Stimulated activated memory B cell treated with anti-CD40 and anti-IgM and Interleukin-4, amounts not matched to agents 10 μg/mL and 1 μg/mL and 100 μg/mL, for 72 hours (primary cell): ENCODE measurements around the gene CRYBB1.

Experiments
- ATAC-seq: fragments of 150-1000 bp; cut with Tn5 transposase; 2 replicates; pipeline ENCODE4 v1.10.0; 2021
- H3K27ac Mint-ChIP-seq: one replicate; pipeline ENCODE4 v1.8.0; 2022; ENCODE audit warnings: mild to moderate bottlenecking, mixed read lengths
- H3K27me3 Mint-ChIP-seq: one replicate; pipeline ENCODE4 v1.8.0; 2022; ENCODE audit warnings: mixed read lengths
- H3K36me3 Mint-ChIP-seq: one replicate; pipeline ENCODE4 v1.8.0; 2022; ENCODE audit warnings: mixed read lengths
- H3K4me1 Mint-ChIP-seq: one replicate; pipeline ENCODE4 v1.8.0; 2022; ENCODE audit warnings: mixed read lengths
- H3K4me3 Mint-ChIP-seq: one replicate; pipeline ENCODE4 v1.8.0; 2022; ENCODE audit warnings: mild to moderate bottlenecking, moderate library complexity, mixed read lengths
- H3K9me3 Mint-ChIP-seq: one replicate; pipeline ENCODE4 v1.8.0; 2022; ENCODE audit warnings: mixed read lengths

CRYBB1 gene

GRCh38 chr22:26648011-26648497 lies 30.2 kb upstream of the CRYBB1 start:
- peak overlapping the region; percentile 31 for H3K27ac Mint-ChIP-seq
- peaks cover 12% of the 10 kb centered on the region for H3K27me3 Mint-ChIP-seq
- no peak overlapping the region for H3K4me3 Mint-ChIP-seq
- peaks cover 26% of the 10 kb centered on the region for H3K4me1 Mint-ChIP-seq
- no peaks in the 10 kb centered on the region for H3K36me3 Mint-ChIP-seq
- no peak for ATAC-seq
- H3K9me3 Mint-ChIP-seq, result no peaks in the 10 kb centered on the region

GRCh38 chr22:26646158-26646557 lies 28.3 kb upstream of the CRYBB1 start:
- Mint-ChIP-seq H3K9me3 (no peaks in the 10 kb centered on the region), H3K27ac (no peak overlapping the region), H3K4me1 (peaks cover 23% of the 10 kb centered on the region), H3K36me3 (no peaks in the 10 kb centered on the region), H3K4me3 (no peak overlapping the region), H3K27me3 (peaks cover 12% of the 10 kb centered on the region)
- no peak for ATAC-seq

- H3K36me3 Mint-ChIP-seq, result no peaks in the 10 kb centered on the region
These were observed 25.7 kb upstream of the CRYBB1 start for GRCh38 chr22:26643418-26644100.

GRCh38 chr22:26642465-26643417 lies 24.9 kb upstream of the CRYBB1 start:
- Mint-ChIP-seq H3K4me3 (no peak overlapping the region), H3K36me3 (no peaks in the 10 kb centered on the region), H3K9me3 (no peaks in the 10 kb centered on the region), H3K4me1 (peaks cover 21% of the 10 kb centered on the region), H3K27me3 (peaks cover 19% of the 10 kb centered on the region), H3K27ac (peak overlapping the region; percentile 86)
- peak; percentile 14 for ATAC-seq

More at GRCh38 chr22:26643418-26644100, 25.7 kb upstream of the CRYBB1 start:
- Mint-ChIP-seq H3K4me3 (no peak overlapping the region), H3K27ac (peak overlapping the region; percentile 86), H3K27me3 (peaks cover 22% of the 10 kb centered on the region), H3K4me1 (peaks cover 21% of the 10 kb centered on the region), H3K9me3 (no peaks in the 10 kb centered on the region)
- no peak for ATAC-seq

- Mint-ChIP-seq H3K4me1 (no peaks in the 10 kb centered on the region), H3K9me3 (no peaks in the 10 kb centered on the region), H3K36me3 (no peaks in the 10 kb centered on the region), H3K27ac (no peak overlapping the region), H3K4me3 (no peak overlapping the region), H3K27me3 (peaks cover 33% of the 10 kb centered on the region)
- ATAC-seq, result no peak
These were observed 18.5 kb upstream of the CRYBB1 start for GRCh38 chr22:26636296-26636695.

GRCh38 chr22:26635117-26635516 lies 17.3 kb upstream of the CRYBB1 start:
- no peaks in the 10 kb centered on the region for H3K4me1 Mint-ChIP-seq
- no peaks in the 10 kb centered on the region for H3K36me3 Mint-ChIP-seq
- H3K27me3 Mint-ChIP-seq, result peaks cover 25% of the 10 kb centered on the region
- H3K4me3 Mint-ChIP-seq, result no peak overlapping the region
- H3K27ac Mint-ChIP-seq, result no peak overlapping the region
- no peaks in the 10 kb centered on the region for H3K9me3 Mint-ChIP-seq
- no peak for ATAC-seq

GRCh38 chr22:26634189-26634588 lies 16.4 kb upstream of the CRYBB1 start:
- Mint-ChIP-seq H3K4me3 (no peak overlapping the region), H3K4me1 (no peaks in the 10 kb centered on the region), H3K36me3 (no peaks in the 10 kb centered on the region), H3K9me3 (no peaks in the 10 kb centered on the region), H3K27me3 (peaks cover 24% of the 10 kb centered on the region), H3K27ac (no peak overlapping the region)
- no peak for ATAC-seq

- H3K4me3 Mint-ChIP-seq, result no peak overlapping the region
- H3K27ac Mint-ChIP-seq, result no peak overlapping the region
- H3K4me1 Mint-ChIP-seq, result peaks cover 1% of the 10 kb centered on the region
- peaks cover 24% of the 10 kb centered on the region for H3K27me3 Mint-ChIP-seq
- H3K9me3 Mint-ChIP-seq, result no peaks in the 10 kb centered on the region
- no peaks in the 10 kb centered on the region for H3K36me3 Mint-ChIP-seq
- no peak for ATAC-seq
These were observed 14.8 kb upstream of the CRYBB1 start for GRCh38 chr22:26632422-26633155.

- no peak overlapping the region for H3K27ac Mint-ChIP-seq
- H3K27me3 Mint-ChIP-seq, result peaks cover 24% of the 10 kb centered on the region
- no peak for ATAC-seq
- no peaks in the 10 kb centered on the region for H3K9me3 Mint-ChIP-seq
- H3K4me3 Mint-ChIP-seq, result no peak overlapping the region
- H3K4me1 Mint-ChIP-seq, result peaks cover 7% of the 10 kb centered on the region
- H3K36me3 Mint-ChIP-seq, result no peaks in the 10 kb centered on the region
These were observed 13.5 kb upstream of the CRYBB1 start for GRCh38 chr22:26631282-26631681.

GRCh38 chr22:26629988-26630761 lies 12.3 kb upstream of the CRYBB1 start:
- Mint-ChIP-seq H3K9me3 (no peaks in the 10 kb centered on the region), H3K27ac (no peak overlapping the region), H3K27me3 (peaks cover 20% of the 10 kb centered on the region), H3K4me3 (no peak overlapping the region), H3K36me3 (no peaks in the 10 kb centered on the region), H3K4me1 (peaks cover 7% of the 10 kb centered on the region)
- ATAC-seq, result no peak

- Mint-ChIP-seq H3K27me3 (no peaks in the 10 kb centered on the region), H3K4me1 (peaks cover 7% of the 10 kb centered on the region), H3K27ac (no peak overlapping the region), H3K4me3 (no peak overlapping the region), H3K36me3 (no peaks in the 10 kb centered on the region), H3K9me3 (no peaks in the 10 kb centered on the region)
- ATAC-seq, result no peak
These were observed 7.0 kb upstream of the CRYBB1 start for GRCh38 chr22:26624803-26625202.

GRCh38 chr22:26623984-26624383 lies 6.2 kb upstream of the CRYBB1 start:
- no peak for ATAC-seq
- H3K4me3 Mint-ChIP-seq, result no peak overlapping the region
- H3K4me1 Mint-ChIP-seq, result peaks cover 7% of the 10 kb centered on the region
- H3K27ac Mint-ChIP-seq, result no peak overlapping the region
- H3K9me3 Mint-ChIP-seq, result no peaks in the 10 kb centered on the region
- no peaks in the 10 kb centered on the region for H3K36me3 Mint-ChIP-seq
- H3K27me3 Mint-ChIP-seq, result no peaks in the 10 kb centered on the region

GRCh38 chr22:26621663-26622062 lies 3.8 kb upstream of the CRYBB1 start, which contains the start of gene CRYBA4:
CRYBA4 (plus strand) TSS chr22:26621963; CDS start chr22:26622597, 634 bp downstream.
- H3K4me1 Mint-ChIP-seq, result peaks cover 10% of the 10 kb centered on the region
- no peak within 1 kb of the TSS for H3K4me3 Mint-ChIP-seq
- H3K36me3 Mint-ChIP-seq, result no peaks in the 10 kb centered on the region
- no peaks in the 10 kb centered on the region for H3K27me3 Mint-ChIP-seq
- H3K27ac Mint-ChIP-seq, result no peak within 1 kb of the TSS
- no peaks in the 10 kb centered on the region for H3K9me3 Mint-ChIP-seq
- ATAC-seq, result no peak

GRCh38 chr22:26620197-26620596 lies 2.4 kb upstream of the CRYBB1 start:
- H3K27me3 Mint-ChIP-seq, result no peaks in the 10 kb centered on the region
- H3K4me3 Mint-ChIP-seq, result no peak overlapping the region
- no peaks in the 10 kb centered on the region for H3K9me3 Mint-ChIP-seq
- no peaks in the 10 kb centered on the region for H3K36me3 Mint-ChIP-seq
- ATAC-seq, result no peak
- H3K4me1 Mint-ChIP-seq, result peaks cover 25% of the 10 kb centered on the region
- H3K27ac Mint-ChIP-seq, result no peak overlapping the region
